ENCODE results near the gene NMNAT2.

GRCh38 chr1:183240526-183240825 lies 177.7 kb downstream of the NMNAT2 start:
- TF ChIP-seq CTCF (IDR thresholded peaks at IDR 0.05) (no peak), POLR2A (IDR thresholded peaks at IDR 0.05) (no peak)

Measured in testis (tissue), 2 donors.